ENCODE results near the gene SLC22A24. TPM values are rescaled to one million over a fixed set of nuclear protein-coding genes. Genes with fewer than 3 reads are reported as not detected.

SLC22A24 gene
- polyA plus RNA-seq (2012; rRNA removed) = not detected in 2 replicates
- not detected in 2 replicates for polyA plus RNA-seq (2012; cell fraction: cytosol; rRNA removed)
- polyA plus RNA-seq (2012; cell fraction: nucleus; rRNA removed) = not detected in 2 replicates

GRCh38 chr11:63144121-63144520 is at the start of gene SLC22A24:
Gene SLC22A24, minus strand, starts transcription at chr11:63144221. Its CDS starts 442 bp downstream, at chr11:63143779.
- ChIA-PET CTCF (interaction anchor here (0.9 kb wide), 1 partner anchor 69 kb away, joined by 3 read pairs; no protein-coding TSS in a partner anchor), POLR2A (no interaction called here)
- Histone ChIP-seq H3K9me3 (no peaks in the 10 kb centered on the region), H3F3A (replicated peaks; ENCODE audit: insufficient read depth) (peaks cover 6% of the 10 kb centered on the region), H3K27me3 (ENCODE audit: insufficient read depth) (no peaks in the 10 kb centered on the region), H3K4me2 (0 out of 2 replicates have a peak within 1 kb of the TSS, but pooled peaks have one; percentile 19), H3K9ac (no peak within 1 kb of the TSS), H2AFZ (ENCODE audit: low read depth) (no peak within 1 kb of the TSS), H4K20me1 (ENCODE audit: insufficient read depth) (no peaks in the 10 kb centered on the region), H3K4me1 (ENCODE audit: control insufficient read depth in 1 of 2, insufficient read depth in 2 of 2, low read depth in 1 of 2, low read length in 1 of 2) (peaks cover 0 to 19% of the 10 kb centered on the region in 2 experiments; a peak in 1 of 4 replicates), H3K79me2 (ENCODE audit: insufficient read depth) (no peaks in the 10 kb centered on the region), H3K27ac (ENCODE audit: low read depth in 2 of 2, low read length in 1 of 2) (peak within 1 kb of the TSS in 1 of 2 experiments; percentile 44; a peak in 1 of 4 replicates), H3K36me3 (replicated peaks in 1 of 2; ENCODE audit: control insufficient read depth in 1 of 2, insufficient read depth in 2 of 2, low read length in 1 of 2) (no peaks in the 10 kb centered on the region), H3K4me3 (ENCODE audit: low read depth in 2 of 2, low read length in 1 of 2) (no peak within 1 kb of the TSS), H3K9me2 (no peaks in the 10 kb centered on the region)
- DNase-seq = no peak
- 46% methylated on average over 1 of the region's 1 CpG for WGBS (ENCODE audit: low lambda C conversion rate)
- TF ChIP-seq SMC3 (IDR thresholded peaks at IDR 0.05; ENCODE audit: low read depth, low read length) = no peak
- no peak for TF ChIP-seq GABPA (IDR thresholded peaks at IDR 0.05; ENCODE audit: low read depth)
- no peak for TF ChIP-seq POLR2AphosphoS5 (IDR thresholded peaks at IDR 0.05; ENCODE audit: low read depth, low read length)
- TF ChIP-seq MXI1 (IDR thresholded peaks at IDR 0.05; ENCODE audit: low read depth, low read length) = no peak
- no peak for TF ChIP-seq JUND (IDR thresholded peaks at IDR 0.05)
- no peak for TF ChIP-seq NRF1 (IDR thresholded peaks at IDR 0.05; ENCODE audit: low read depth, low read length)

DNA sequence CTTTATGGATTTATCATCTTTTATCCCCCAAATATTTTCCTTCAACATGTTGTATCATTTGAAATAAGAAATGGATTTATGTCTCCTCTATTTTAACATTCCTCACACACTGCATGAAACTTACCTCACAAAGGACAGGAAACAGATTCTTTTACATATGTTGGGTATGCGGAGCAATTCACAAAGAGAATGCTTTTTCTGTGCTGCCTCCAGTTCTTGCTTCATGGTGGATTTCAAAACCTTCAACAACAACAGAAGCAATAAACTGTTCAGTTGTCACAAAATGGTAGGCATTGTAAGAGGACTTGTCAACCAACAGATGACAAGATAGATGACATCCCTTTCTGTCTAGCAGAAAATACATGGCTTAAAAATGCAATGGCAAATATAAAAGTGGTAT is 36.5 kb upstream of the SLC22A24 start:
- no peaks in the 10 kb centered on the region for H3K27me3 ChIP-seq (ENCODE audit: insufficient read depth)
- CTCF ChIA-PET = no interaction called here
- H3K79me2 ChIP-seq (ENCODE audit: insufficient read depth) = no peaks in the 10 kb centered on the region
- H3K4me2 ChIP-seq = no peak overlapping the region
- no peaks in the 10 kb centered on the region for H3K36me3 ChIP-seq (replicated peaks in 1 of 2; ENCODE audit: control insufficient read depth in 1 of 2, insufficient read depth in 2 of 2, low read length in 1 of 2)
- H3F3A ChIP-seq (replicated peaks; ENCODE audit: insufficient read depth) = no peaks in the 10 kb centered on the region
- H3K9me2 ChIP-seq = no peaks in the 10 kb centered on the region
- H2AFZ ChIP-seq (ENCODE audit: low read depth) = no peak overlapping the region
- H3K4me1 ChIP-seq (ENCODE audit: control insufficient read depth in 1 of 2, insufficient read depth in 2 of 2, low read depth in 1 of 2, low read length in 1 of 2) = peaks cover 0 to 11% of the 10 kb centered on the region in 2 experiments; a peak in 1 of 4 replicates
- POLR2A ChIA-PET = no interaction called here
- no peaks in the 10 kb centered on the region for H3K9me3 ChIP-seq
- H3K4me3 ChIP-seq (ENCODE audit: low read depth in 2 of 2, low read length in 1 of 2) = no peak overlapping the region
- no peak overlapping the region for H3K9ac ChIP-seq
- no peak overlapping the region for H3K27ac ChIP-seq (ENCODE audit: low read depth in 2 of 2, low read length in 1 of 2)
- no peak for DNase-seq
- 32% methylated on average over 1 of the region's 1 CpG for WGBS (ENCODE audit: low lambda C conversion rate)
- H4K20me1 ChIP-seq (ENCODE audit: insufficient read depth) = no peaks in the 10 kb centered on the region
- no peak for TF ChIP-seq NRF1 (IDR thresholded peaks at IDR 0.05; ENCODE audit: low read depth, low read length)
- TF ChIP-seq RXRA (IDR thresholded peaks at IDR 0.05; ENCODE audit: borderline replicate concordance, low read depth) = no peak
- no peak for TF ChIP-seq TCF12 (IDR thresholded peaks at IDR 0.05)
- no peak for TF ChIP-seq FOSL2 (IDR thresholded peaks at IDR 0.05; ENCODE audit: borderline replicate concordance, low read depth)
- no peak for TF ChIP-seq EZH2phosphoT487 (IDR thresholded peaks at IDR 0.05; ENCODE audit: borderline replicate concordance, low read depth)
- TF ChIP-seq MEF2A (IDR thresholded peaks at IDR 0.05; ENCODE audit: borderline replicate concordance, low read depth) = no peak
- no peak for TF ChIP-seq SIN3A (IDR thresholded peaks at IDR 0.05; ENCODE audit: borderline replicate concordance, low read depth, low read length)
- no peak for TF ChIP-seq CHD2 (IDR thresholded peaks at IDR 0.05; ENCODE audit: low read length, partially characterized antibody)
- TF ChIP-seq EP300 (IDR thresholded peaks at IDR 0.05; ENCODE audit: borderline replicate concordance in 1 of 2, low read depth in 1 of 2, low read length in 1 of 2) = no peak
- TF ChIP-seq, protein P1, sequence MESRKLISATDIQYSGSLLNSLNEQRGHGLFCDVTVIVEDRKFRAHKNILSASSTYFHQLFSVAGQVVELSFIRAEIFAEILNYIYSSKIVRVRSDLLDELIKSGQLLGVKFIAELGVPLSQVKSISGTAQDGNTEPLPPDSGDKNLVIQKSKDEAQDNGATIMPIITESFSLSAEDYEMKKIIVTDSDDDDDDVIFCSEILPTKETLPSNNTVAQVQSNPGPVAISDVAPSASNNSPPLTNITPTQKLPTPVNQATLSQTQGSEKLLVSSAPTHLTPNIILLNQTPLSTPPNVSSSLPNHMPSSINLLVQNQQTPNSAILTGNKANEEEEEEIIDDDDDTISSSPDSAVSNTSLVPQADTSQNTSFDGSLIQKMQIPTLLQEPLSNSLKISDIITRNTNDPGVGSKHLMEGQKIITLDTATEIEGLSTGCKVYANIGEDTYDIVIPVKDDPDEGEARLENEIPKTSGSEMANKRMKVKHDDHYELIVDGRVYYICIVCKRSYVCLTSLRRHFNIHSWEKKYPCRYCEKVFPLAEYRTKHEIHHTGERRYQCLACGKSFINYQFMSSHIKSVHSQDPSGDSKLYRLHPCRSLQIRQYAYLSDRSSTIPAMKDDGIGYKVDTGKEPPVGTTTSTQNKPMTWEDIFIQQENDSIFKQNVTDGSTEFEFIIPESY (IDR thresholded peaks at IDR 0.05; ENCODE audit: borderline replicate concordance, low read depth) = no peak
- TF ChIP-seq USF1 (IDR thresholded peaks at IDR 0.05; ENCODE audit: borderline replicate concordance, low read depth) = no peak
- TF ChIP-seq, protein P2, sequence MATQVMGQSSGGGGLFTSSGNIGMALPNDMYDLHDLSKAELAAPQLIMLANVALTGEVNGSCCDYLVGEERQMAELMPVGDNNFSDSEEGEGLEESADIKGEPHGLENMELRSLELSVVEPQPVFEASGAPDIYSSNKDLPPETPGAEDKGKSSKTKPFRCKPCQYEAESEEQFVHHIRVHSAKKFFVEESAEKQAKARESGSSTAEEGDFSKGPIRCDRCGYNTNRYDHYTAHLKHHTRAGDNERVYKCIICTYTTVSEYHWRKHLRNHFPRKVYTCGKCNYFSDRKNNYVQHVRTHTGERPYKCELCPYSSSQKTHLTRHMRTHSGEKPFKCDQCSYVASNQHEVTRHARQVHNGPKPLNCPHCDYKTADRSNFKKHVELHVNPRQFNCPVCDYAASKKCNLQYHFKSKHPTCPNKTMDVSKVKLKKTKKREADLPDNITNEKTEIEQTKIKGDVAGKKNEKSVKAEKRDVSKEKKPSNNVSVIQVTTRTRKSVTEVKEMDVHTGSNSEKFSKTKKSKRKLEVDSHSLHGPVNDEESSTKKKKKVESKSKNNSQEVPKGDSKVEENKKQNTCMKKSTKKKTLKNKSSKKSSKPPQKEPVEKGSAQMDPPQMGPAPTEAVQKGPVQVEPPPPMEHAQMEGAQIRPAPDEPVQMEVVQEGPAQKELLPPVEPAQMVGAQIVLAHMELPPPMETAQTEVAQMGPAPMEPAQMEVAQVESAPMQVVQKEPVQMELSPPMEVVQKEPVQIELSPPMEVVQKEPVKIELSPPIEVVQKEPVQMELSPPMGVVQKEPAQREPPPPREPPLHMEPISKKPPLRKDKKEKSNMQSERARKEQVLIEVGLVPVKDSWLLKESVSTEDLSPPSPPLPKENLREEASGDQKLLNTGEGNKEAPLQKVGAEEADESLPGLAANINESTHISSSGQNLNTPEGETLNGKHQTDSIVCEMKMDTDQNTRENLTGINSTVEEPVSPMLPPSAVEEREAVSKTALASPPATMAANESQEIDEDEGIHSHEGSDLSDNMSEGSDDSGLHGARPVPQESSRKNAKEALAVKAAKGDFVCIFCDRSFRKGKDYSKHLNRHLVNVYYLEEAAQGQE (IDR thresholded peaks at IDR 0.05; ENCODE audit: low read depth, low read length) = no peak
- no peak for TF ChIP-seq RFX5 (IDR thresholded peaks at IDR 0.05; ENCODE audit: low read length)
- TF ChIP-seq, protein P3, sequence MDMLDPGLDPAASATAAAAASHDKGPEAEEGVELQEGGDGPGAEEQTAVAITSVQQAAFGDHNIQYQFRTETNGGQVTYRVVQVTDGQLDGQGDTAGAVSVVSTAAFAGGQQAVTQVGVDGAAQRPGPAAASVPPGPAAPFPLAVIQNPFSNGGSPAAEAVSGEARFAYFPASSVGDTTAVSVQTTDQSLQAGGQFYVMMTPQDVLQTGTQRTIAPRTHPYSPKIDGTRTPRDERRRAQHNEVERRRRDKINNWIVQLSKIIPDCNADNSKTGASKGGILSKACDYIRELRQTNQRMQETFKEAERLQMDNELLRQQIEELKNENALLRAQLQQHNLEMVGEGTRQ (IDR thresholded peaks at IDR 0.05; ENCODE audit: borderline replicate concordance, low read depth, low read length) = no peak
- no peak for TF ChIP-seq FOXM1 (IDR thresholded peaks at IDR 0.05; ENCODE audit: low read depth)

All from SK-N-SH (cell line).